GM11168 (cell line): Measurements from ENCODE around the gene ADGRL3.

Experiments used
- in situ Hi-C: fragments of 300-500 bp; cut with MboI; formaldehyde crosslinking; loops from one replicate; pipeline ENCODE4 v1.12.0; 2022; ENCODE audit warnings: low sequenced_read_pairs; ENCODE audit not compliant: unreplicated experiment

Gene ADGRL3

DNA sequence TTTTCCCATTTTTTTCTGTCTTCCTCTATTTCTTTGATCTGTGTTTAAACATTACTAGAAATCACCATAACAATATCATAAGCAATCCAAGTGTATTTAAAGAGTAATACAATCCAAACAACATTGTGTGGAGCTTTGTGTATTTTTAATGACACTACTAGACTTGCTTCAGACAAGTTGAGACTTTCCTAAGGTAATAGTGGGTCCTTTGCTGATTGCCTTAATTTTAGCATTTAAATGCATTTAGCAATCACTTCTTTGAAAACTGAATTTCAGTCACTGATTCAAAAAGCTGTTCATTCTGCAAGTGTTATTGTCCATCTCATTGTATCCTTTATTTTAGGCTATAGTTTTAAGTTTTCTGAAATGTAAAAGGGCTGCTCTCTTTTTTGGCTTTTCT lies 804.8 kb downstream of the ADGRL3 start:
- in situ Hi-C loops, result no loop called here

GRCh38 chr4:62006108-62006507 lies 806.0 kb downstream of the ADGRL3 start:
- in situ Hi-C loops, result no loop called here

DNA sequence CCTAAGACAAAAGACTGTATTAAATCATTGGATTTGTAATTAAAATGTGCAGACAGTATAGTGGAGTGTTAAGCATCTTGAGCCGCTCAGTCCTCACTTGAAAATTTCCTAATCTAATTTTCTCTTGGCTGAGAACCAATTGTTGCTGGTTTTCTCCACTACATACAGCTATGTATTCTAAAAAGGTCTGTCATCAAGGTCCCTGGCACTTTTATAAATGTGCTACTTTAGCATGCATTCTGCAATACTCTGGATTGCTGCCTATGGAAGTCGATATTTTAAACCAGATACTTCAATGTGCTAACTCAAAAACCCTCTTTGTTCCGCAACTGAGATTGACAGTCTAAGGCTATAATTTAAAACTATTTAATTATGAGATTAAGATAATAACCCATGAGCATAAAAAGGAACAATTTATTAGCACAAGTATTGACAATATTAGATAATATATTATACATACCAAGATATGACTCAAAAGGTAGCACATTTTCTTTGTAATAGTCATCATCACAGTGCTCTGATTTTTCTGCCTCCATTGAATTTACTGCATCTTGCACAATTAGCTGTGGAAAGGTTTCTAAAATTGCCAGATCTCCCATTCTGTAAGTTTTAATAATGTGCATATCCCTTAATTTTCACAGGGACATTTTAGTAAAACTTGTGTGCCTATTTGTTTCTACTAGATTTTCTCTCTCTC lies 815.1 kb downstream of the ADGRL3 start:
- in situ Hi-C loops, result no loop called here

DNA sequence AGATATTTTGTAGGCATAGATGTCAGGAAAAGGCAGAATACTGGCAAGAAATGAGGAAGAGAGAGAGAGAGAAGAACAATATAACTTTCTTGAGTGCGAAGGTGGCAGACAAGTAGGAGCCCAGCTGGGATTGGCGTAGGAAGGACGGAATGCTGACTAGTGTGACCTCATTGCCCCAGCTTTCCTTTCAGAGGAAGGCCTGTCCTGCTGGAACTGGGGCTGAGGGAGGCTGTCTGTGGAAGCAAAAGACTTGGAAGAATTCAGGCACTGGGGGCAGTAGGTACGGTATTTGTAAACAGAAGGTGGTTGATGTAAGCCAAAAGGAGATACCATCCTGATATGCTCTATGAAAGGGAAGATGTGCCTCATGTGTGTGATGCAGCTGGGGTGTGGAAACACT lies 818.4 kb downstream of the ADGRL3 start:
- in situ Hi-C loops, result no loop called here

DNA sequence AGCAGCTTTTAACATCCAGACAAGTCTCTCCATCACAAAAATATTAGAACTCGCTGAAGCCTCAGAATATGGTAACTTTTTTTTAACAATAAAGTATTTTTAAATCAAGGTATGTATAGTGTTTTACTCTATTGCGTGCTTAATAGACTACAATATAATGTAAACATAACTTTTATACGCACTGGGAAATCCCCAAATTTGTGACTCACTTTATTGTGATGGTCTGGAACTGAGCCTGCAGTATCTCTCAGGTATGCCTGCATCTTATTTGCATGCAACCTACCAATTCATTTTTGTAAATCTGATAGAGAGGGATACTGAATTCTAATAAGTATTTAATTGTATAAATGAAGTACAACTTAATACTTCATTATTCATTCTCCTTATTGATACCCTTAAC lies 823.5 kb downstream of the ADGRL3 start:
- in situ Hi-C loops, result no loop called here

- in situ Hi-C loops, result no loop called here
These were observed 828.6 kb downstream of the ADGRL3 start for GRCh38 chr4:62028745-62029144.

- in situ Hi-C loops, result no loop called here
These were observed 830.8 kb downstream of the ADGRL3 start for GRCh38 chr4:62030958-62031357.

DNA sequence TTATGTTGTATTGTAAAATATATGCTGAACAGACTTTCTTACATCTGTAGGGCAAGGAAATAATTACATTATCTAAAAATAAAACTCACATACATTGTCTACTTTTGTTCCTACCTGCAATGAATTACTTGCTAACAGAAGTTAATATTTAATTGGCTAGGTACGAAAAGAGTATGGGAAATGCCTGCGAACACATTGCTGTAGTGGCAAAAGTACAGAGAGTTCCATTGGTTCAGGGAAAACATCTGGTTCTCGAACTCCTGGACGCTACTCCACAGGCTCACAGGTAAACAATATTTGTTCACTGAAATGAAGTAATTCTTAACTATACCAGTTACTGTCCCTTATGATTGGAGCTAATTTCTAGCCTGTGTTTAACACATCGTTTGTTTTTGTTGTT lies 837.4 kb downstream of the ADGRL3 start:
- in situ Hi-C loops, result no loop called here

DNA sequence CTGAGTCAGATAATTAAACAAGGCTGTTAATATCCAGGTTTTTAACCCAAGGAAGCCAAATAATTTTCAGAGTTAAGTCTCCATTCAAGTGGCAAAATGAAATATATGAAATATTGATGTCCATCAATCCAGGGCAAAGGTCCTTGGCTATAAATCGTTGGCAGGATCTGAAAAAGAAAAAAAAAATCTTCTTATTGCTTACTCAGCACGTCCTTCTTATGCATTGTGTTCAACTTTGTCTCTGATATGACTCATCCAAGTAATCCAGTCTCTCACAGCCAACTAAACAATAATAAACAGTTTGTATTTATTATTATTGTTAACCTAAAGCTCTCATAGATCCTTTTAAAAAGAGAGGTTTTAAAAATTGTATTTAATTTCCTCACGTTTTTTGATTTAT lies 851.2 kb downstream of the ADGRL3 start:
- in situ Hi-C loops, result no loop called here

DNA sequence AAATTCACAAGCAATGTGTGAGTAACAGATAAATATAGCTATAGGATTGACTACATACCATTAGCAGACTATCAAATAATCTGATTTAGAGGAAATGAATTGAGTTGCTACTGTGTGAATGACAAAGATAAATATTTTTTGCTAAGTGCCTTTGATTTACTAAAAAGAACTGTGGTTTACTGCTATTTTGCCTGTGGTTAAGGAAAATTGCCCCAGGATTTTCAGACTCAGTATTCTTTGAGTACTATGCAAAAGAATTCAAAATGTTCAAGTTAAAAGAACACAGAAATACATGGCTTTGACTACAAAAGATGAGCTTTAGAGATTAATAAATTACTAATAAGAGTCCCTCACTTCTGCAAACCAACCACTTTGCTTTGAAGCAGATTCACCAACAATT lies 853.8 kb downstream of the ADGRL3 start:
- in situ Hi-C loops, result no loop called here

DNA sequence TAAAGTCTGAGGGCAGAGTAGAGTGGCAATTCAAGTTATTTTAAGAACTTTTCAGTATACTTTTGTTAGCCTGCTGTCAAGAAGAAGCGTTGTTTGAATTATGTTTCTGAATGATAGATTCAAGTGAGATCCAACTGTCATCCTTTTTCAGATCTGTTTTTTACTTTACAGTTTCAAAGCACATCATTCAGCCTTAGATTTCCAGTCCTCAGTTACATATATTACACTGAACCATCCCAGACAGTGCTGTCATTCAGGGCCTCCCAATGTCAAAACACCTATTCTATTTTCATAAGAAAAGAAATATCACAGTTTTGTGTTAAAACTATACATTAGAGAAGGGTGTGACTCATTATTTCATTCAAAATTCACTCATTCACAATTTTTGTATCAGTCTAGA lies 856.9 kb downstream of the ADGRL3 start:
- in situ Hi-C loops, result no loop called here

- in situ Hi-C loops, result no loop called here
These were observed 858.4 kb downstream of the ADGRL3 start for GRCh38 chr4:62058571-62058970.

DNA sequence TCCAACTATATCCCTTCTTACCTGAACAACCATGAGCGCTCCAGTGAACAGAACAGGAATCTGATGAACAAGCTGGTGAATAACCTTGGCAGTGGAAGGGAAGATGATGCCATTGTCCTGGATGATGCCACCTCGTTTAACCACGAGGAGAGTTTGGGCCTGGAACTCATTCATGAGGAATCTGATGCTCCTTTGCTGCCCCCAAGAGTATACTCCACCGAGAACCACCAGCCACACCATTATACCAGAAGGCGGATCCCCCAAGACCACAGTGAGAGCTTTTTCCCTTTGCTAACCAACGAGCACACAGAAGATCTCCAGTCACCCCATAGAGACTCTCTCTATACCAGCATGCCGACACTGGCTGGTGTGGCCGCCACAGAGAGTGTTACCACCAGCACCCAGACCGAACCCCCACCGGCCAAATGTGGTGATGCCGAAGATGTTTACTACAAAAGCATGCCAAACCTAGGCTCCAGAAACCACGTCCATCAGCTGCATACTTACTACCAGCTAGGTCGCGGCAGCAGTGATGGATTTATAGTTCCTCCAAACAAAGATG lies 870.2 kb downstream of the ADGRL3 start:
- in situ Hi-C loops, result no loop called here

GRCh38 chr4:62075089-62075488 lies 875.0 kb downstream of the ADGRL3 start:
- in situ Hi-C loops, result no loop called here

DNA sequence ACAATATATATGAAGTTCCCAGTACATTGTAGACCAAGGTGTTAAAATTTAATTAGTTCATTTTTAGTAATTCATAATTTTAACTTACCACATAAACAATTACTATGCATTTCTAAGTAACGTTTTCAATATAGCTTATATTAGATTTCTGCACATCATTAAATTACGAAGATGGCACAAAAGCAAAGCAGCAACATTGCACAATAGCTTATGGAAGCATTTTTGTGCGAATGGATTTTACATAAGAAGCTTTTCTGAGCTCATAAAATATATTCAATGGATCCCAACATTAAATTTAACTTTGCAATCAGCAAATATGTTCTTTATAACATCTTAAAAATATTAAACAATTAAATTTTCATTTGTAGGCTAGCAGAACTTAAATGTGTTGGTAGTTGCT lies 875.4 kb downstream of the ADGRL3 start:
- in situ Hi-C loops, result no loop called here

DNA sequence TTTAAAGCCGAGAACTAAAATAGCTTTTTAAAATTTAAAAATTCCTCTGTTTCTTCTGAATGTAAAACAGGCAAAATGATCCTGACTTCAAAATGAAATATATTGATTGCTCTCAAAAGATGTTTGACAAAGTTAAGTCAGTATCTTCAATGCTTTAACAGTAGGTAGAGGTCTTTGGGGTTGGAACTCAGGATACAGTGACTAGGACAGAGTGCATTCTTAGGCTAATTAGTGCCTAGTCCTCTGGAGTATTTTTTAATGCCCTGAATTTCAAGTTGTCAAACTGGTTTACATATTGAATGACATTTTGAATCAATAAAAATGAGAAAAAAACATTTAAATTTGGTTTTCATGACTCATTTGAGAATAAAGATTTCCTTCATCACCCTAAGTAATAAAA lies 877.3 kb downstream of the ADGRL3 start:
- in situ Hi-C loops, result no loop called here

- in situ Hi-C loops, result no loop called here
These were observed 880.3 kb downstream of the ADGRL3 start for GRCh38 chr4:62080431-62080830.

DNA sequence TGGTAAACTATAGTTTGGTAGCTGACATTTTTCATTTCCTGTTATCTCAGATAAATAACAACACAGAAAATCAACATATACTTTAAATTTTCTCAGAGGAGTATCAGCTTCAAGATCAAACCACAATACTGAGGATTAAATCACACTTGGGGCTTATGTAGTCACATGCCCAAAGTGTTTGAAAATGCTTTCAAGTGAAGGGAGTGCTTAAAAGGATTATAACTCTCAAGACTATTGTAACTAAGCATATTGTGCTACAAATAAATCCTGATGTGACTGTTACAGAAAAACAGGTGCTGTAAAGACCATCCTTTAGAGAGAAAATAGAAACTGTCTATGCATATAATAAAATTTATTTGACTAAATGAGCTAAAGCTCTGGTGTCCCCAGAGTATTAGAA lies 887.6 kb downstream of the ADGRL3 start:
- in situ Hi-C loops, result no loop called here

DNA sequence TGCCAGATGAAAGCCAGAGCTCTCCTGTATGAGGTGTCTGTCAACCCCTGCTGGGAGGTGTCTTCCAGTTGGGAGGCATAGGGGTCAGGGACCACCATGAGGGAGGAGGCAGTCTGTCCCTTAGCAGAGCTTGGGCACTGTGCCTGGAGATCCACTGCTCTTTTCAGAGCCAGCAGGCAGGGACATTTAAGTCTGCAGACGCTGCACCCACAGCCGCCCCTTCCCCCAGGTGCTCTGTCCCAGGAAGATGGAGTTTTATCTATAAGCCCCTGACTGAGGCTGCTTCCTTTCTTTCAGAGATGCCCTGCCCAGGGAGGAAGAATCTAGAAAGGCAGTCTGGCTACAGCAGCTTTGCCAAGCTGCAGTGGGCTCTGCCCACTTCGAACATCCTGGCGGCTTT lies 893.6 kb downstream of the ADGRL3 start:
- in situ Hi-C loops, result no loop called here

DNA sequence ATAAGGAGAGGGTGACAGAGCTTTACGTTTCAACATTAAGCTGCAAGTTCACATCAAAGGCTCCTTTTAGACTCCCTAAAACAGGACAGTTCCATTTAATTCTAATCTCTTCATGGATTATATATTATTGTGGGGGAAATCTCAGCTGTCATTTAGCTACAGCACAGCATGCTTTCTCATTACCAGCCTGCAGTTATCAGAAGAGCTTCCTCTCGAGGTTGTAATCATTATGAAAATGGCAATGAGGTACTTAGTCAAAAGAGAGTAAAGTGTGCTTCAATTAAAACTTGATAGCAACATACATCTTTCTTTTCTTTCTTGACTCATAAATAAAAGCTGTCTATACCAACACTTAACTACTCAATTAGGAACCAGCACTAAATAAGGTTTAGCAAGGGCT lies 896.8 kb downstream of the ADGRL3 start:
- in situ Hi-C loops, result no loop called here

DNA sequence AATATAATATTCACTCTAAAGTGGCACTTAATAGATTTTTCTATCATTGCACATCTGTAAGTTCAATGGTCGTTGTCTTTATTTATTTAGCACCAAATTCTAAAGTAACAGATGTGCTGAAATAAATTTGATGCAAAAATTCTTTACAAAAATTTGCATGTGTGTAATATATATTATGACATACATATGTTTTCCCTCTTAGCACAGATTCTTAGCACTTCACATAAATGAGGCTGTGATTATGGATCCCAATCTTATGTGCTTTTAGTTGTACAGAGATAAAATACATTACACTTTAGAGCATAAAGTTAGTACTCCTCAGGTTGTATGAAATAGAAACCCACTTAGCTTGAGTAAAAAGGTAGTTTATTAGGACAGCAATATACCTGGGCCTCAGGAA lies 915.1 kb downstream of the ADGRL3 start:
- in situ Hi-C loops, result no loop called here

DNA sequence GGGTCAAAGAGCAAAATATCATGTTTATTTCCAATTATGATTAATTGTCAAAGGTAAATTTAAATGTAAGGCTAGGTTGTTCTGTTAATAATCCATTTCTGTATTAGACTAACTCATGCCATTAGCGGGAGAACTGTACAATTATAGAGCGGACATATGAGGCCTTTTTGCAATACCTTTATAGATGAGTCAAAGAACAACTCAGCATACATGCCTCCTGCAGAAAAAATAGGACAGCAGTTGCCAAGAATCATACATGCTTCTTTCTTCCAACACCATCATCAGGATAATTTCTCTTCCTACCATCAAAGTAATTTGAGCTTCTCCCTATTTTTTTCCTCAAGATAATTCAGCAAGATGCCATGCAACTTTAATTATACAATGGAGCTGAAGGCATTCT lies 917.8 kb downstream of the ADGRL3 start:
- in situ Hi-C loops, result no loop called here
